OCI-LY7 (cell line): ENCODE results near the gene ALDH1L2.

Experiments
- CTCF ChIP-seq: fragments of 200-600 bp; sonication (generic); conservative IDR thresholded peaks from 2 replicates; pipeline ENCODE4 v1.5.1; 2014; ENCODE audit warnings: mild to moderate bottlenecking, antibody characterized with exemption, low read length, moderate library complexity, mixed read lengths
- EZH2phosphoT487 ChIP-seq: fragments of 200-600 bp; sonication (generic); IDR thresholded peaks from 2 replicates; pipeline ENCODE4 v1.6.1; 2018; ENCODE audit warnings: low read depth, borderline replicate concordance, mild to moderate bottlenecking, mixed run types, antibody characterized with exemption, low read length, moderate library complexity, mixed read lengths

DNA sequence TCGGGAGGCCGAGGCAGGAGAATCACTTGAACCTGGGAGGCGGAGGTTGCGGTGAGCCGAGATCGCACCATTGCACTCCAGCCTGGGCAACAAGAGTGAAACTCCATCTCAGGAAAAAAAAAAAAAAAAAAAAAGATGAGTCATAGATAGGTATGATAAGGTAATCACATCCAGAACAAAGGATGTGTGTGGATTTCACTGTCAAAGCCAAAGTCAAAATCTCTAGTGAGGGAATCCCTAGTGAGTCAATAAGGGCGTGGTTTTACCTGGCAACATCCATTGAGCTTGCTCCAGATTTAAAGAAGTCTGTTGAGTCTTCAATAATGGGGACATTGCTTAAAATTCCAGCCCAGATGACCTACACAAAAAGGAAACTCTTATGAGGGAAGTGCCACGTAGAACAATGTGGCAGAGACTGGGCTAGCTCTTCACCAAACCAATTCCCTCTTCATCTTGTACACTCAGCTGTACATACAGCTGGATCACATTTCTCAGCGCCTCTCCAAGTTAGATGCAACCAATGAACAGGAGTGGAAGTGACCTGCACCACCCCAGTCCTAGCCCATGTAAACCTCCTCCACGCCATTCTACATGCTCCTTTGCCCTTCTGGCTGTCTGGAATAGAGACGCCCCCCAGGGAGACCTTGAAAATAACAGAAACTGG, 23.4 kb downstream of the ALDH1L2 start:
- TF ChIP-seq CTCF, result no peak
- TF ChIP-seq EZH2phosphoT487, result no peak
